A673 (cell line): ENCODE measurements around the gene ERBB3.
"Not testable (repeated sequence)": the region's sequence is repeated elsewhere in the genome, so short reads cannot be mapped to it uniquely, and the experiment has no call there.

ENCODE experiments used
- CTCF ChIP-seq: fragments of 300-800, 200-600 bp; sonication (generic); conservative IDR thresholded peaks from 2 replicates; pipeline ENCODE4 v1.5.1; 2017; ENCODE audit warnings: low read depth, mild to moderate bottlenecking, antibody characterized with exemption, low read length, moderate library complexity, mixed read lengths
- EZH2 ChIP-seq: fragments of 200-600 bp; sonication (generic); IDR thresholded peaks from 2 replicates; pipeline ENCODE4 v1.6.1; 2017; ENCODE audit warnings: borderline replicate concordance, low read depth, mild to moderate bottlenecking, mixed read lengths, antibody characterized with exemption, low read length; ENCODE audit not compliant: poor library complexity, severe bottlenecking

GRCh38 chr12:56042430-56042813, 37.5 kb upstream of the ERBB3 start:
- not testable (repeated sequence) for TF ChIP-seq CTCF, EZH2
